HG02678 (cell line): Measurements from ENCODE around the gene STMN1.

ENCODE experiments used
- ATAC-seq: cut with Tn5 transposase; IDR thresholded peaks from one replicate; pipeline ENCODE4 v1.9.1; 2021; ENCODE audit warnings: mild to moderate bottlenecking, moderate library complexity; ENCODE audit not compliant: unreplicated experiment

STMN1 gene

GRCh38 chr1:25896266-25896665 is 10.0 kb downstream of the STMN1 start:
- no peak for ATAC-seq

- peak; percentile 90 for ATAC-seq
These were observed 10.7 kb downstream of the STMN1 start for GRCh38 chr1:25895365-25895990.

DNA sequence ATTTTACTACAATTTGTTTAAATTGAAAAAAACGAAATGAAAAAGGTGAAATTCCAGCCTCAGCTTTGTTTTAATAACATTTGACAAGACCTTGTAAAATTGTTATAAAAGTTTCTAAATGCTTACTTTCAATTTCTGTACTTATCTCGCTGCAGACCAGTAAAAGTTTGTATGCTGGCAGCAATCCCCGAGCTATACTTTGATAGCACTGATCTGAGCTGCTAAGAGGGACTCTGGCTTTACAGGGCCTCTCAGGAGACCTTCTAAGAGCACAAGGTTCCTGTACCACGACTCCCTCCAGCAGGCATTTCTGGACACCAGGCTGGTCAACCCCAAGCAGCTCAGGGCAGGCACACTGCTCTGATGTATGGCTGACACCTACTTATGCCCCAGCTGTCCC is 13.1 kb downstream of the STMN1 start:
- no peak for ATAC-seq

DNA sequence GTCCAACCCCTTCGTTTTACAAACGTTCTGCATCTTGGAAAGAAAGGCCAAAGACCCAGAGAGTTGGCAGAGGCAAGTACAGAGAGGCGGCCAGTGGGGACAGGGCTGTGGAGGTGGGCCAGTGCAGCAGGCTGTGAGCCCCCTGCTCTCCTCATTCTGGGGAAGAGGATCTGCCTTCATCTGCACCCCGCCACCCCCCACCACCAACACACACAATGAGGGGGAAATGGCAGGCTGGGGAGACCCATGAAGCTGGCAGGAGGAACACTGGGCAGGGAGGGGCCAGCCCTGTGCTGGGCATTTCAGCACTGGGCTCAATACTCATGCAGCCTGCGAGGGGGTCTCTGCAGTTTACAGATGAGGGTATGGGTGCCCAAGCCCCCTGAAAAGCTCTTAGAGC is 14.6 kb downstream of the STMN1 start:
- ATAC-seq: no peak

DNA sequence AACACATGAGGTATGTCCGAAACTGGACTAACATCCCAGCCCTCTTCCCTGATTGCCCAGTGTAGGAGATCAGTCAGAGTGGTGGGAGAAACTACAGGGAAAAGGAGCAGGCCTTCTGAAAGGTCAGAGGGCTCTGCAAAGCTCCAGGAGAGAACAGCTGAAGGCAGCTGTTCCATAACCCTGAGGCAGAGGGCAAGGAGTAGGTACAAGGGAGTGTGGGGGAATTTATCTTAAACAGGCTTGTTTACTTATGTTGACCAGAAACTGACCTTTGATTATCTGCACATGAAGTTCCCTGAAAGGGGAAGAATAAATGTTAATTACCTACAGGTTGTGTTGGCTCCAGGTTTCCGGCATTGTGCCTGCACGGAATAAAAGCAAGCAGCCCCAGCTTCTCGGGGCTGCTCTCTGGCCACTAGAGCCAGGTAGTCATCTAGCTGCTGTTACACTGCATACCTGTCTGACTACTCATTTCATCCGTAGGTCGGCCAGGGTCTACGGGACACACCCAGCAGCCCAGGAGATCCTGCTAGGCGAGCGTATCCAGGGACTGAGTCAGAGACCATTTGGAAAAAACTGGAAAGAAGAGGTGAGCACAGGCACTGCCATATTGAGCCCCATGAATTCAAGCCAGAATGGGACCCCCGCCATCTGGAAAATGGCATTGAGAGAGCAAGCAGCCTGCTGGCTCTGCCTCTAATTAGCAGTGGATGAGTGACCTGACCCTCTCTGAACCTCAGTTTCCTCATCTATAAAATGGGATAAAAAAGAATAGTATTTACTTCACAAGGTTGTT is 15.8 kb downstream of the STMN1 start:
- ATAC-seq: no peak

DNA sequence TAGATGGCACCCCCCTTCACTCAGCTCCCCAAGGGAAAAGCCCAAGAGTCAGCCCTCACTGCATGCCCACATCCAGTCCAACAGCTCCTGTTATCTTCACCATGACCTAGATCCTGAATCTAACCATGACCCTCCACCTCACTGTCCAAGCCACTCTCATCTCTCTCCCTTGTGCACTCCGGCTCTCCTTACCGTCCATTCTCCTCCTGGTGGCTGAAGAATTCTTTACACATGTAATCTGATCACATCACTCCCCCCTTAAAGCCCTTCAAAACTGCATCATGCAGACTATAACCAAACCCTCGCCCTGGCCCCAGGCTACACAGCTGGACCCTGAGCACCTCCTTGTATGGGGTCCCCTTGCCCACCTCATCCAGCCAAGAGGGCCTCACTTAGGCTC is 16.7 kb downstream of the STMN1 start:
- no peak for ATAC-seq

DNA sequence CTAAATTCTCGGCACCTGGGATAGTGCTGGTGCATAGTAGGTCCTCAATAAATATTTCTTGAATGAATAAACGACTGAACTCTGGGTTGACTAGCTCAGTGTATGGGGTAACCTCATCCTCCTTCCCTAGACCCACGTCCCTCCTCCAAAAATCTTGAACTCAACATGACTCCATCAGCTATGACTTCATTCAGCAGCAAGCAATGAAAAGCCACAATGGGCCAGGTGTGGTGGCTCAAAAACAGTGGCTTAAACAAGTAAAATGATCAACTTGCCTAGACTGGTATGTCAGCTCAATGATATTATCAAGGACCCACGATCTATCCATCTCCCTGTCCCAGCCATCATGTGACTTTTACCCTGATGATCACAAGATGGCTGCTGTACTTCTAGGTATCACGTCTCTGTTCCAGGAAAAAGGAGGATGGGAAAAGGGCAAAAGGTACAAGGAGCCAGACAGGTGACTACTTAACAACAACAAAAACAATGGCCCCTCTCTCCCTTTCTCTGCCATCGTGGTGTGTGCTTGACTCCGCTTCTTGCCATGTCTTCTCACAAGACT is 17.7 kb downstream of the STMN1 start:
- no peak for ATAC-seq

GRCh38 chr1:25885602-25886001 is 20.6 kb downstream of the STMN1 start:
- no peak for ATAC-seq

DNA sequence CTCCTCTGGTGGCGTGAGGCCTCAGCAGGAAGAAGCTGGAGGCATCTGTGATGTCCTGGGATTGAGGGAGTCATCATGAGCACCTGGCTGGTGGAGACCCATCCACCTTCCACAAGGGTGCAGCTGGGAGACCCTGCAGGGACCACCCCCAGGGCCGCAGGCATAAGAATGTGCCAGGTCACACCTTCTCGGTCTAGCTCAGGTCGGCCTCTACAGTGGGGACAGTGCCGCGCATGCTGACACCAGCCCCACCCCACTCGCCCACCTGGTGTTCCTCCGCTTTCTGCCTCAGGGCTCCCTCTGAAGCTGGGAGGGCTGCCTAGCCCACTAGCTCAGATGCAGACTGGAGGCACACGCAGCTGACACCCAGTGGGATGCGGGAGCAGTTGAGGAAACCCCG is 25.0 kb downstream of the STMN1 start:
- ATAC-seq: no peak

DNA sequence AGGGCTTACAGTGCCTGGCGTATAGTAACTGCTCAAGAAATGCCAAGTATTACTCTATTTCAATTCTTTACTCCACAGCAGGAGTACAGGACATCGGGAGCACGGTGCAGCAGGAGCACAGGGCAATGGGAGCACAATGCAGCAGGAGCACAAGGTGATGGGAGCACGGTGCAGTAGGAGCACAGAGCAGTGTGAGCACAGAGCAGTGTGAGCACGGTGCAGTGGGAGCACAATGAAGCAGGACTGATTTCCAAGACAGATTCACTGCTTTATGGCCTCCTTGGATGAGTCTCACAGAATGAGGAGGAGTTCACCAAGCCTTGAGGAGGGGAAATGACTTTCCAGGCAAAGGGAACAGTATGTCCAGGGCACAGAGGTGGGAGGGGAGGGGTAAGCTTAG is 25.7 kb downstream of the STMN1 start:
- no peak for ATAC-seq

- no peak for ATAC-seq
These were observed 26.5 kb downstream of the STMN1 start for GRCh38 chr1:25879675-25880074.

- ATAC-seq: no peak
These were observed 27.5 kb downstream of the STMN1 start for GRCh38 chr1:25878690-25879089.

- ATAC-seq: no peak
These were observed 29.1 kb downstream of the STMN1 start for GRCh38 chr1:25877155-25877554.

- ATAC-seq: no peak
These were observed 29.5 kb downstream of the STMN1 start for GRCh38 chr1:25876693-25877077.

DNA sequence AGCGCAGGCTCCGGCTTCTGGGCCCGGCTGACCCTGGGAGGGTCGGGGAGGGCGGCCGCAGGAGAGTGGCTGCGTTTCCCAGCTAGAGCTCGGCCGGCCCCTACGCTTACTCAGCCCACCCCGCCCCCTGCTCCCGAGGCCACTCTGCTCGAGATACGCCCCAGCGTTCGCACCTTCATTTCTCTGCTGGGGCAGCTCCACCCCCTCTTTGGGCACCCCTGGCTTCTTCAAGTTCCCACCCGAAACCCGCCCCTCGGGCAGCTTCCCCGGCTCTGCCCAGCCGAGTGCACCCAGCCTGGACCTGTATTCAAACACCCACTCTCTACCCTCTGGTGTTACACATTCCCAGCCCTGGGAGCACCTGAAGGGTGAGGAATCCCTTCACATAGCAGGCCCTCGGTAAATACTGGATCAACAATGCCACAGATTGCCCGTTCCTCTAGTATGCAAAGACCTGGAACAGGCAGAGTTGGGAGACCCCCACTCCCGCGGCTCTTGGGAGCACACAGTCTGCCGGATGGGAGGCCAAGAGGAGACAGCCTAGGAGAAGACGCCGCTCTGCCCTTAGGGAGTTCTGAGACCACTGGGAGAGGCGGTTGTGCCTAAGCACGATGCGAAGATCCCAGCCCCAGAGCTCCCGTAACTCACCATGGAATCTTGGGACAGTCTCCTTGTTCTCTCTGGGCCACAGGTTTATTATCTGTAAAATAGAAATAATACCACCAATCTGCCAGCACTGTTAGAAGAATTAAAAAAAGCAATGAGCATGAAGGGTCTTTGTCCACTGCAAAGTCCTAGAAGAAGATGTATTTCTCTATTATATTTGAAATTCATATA is 30.1 kb downstream of the STMN1 start:
- ATAC-seq: peak; percentile 19

GRCh38 chr1:25875154-25875855 is 30.9 kb downstream of the STMN1 start, which contains the start of gene PAQR7:
Gene PAQR7 (minus strand): TSS chr1:25875708. CDS start chr1:25863839, 11,869 bp downstream.
- ATAC-seq: peak; percentile 65

DNA sequence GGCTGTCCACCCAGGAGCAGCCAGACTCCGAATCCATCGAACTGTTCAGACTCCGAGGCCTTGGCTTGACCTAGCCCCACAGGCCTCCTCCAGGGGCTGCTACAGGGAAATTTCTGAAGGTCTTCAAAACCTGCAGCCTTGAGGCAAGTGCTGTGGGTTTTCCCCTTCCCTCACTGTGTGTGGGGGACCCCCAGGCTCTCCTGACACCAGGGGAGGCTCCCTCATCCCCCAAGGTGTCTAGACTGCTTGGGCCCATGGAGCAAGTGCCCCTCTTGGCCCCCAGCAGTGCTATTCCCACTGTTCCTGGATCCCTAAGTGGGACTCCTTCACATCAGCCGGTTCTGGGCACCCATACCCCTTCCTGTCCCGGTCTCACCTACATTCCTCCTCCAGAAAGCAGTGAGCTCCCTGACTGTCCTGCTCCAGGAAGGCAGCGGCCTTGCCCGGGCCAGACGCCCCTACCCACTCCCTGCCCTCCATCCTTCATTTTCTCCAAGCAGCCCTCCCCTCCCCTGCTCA is 31.5 kb downstream of the STMN1 start:
- ATAC-seq: no peak

DNA sequence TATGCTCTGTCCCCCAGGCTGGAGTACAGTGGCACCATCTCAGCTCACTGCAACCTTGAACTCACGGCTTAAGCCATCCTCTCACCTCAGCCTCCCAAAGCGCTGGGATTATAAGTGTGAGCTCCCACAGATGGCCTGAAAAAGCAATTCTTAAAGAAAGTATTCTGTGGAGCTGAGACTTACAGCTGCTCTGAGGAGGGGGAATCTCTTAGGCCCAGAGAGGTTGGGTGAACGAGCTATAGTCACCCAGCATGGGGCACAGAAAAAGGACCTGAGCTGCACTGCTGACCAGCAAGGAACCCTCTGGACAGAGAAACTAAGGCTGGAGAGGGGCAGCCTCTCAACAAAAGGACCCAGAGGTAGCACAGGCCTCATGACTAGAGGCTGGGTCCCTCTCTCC is 32.0 kb downstream of the STMN1 start:
- ATAC-seq: no peak

GRCh38 chr1:25873120-25873519 is 33.1 kb downstream of the STMN1 start:
- no peak for ATAC-seq

- no peak for ATAC-seq
These were observed 33.5 kb downstream of the STMN1 start for GRCh38 chr1:25872713-25873112.
